Erythroblast (primary cell): Measurements from ENCODE around the gene PATL2.

Experiments used
- GATA1 ChIP-seq: IDR thresholded peaks from 2 replicates; pipeline ENCODE4 v1.6.1; 2011; ENCODE audit warnings: low read depth, mild to moderate bottlenecking, control low read depth, low read length, moderate library complexity
- POLR2A ChIP-seq: IDR thresholded peaks from 2 replicates; pipeline ENCODE4 v1.6.1; 2011; ENCODE audit warnings: mild to moderate bottlenecking, low read length

DNA sequence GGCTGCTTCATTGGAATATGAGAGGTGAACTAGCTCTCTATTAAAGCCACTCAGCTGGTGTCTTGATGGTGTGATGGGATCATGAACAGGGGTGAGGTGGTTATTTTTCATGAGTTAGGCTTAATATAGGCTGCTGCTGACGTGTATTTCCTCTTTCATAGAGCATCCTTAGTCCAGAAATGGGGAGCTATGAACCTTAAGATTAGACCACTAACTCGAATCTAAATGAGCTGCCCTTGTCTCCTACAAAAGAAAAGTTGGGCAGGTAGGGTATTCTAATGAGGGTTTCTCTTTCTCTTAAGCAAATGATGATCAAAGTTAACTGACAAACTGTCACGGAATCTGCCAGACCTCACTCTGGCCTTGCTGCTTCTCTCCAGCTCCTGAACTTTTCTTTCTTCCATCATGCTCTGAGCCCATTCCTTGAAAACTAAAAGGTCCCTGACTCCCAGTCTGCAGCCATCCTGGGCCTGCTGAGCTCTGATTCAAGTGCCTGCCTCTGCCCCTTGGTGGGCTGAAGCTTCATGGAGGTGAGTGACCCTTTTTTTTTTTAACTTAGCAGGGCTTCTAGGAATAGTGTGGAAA is 25.1 kb upstream of the PATL2 start, which contains the start of gene TRIM69:
- TF ChIP-seq POLR2A (no peak), GATA1 (no peak)
